Activated T-cell treated with anti-CD3 and anti-CD28 coated beads for 1 hour (primary cell): ENCODE measurements around the gene RCAN1.

Source experiments
- DNase-seq: peaks from one replicate; pipeline ENCODE4 v3.0.0-alpha.2; 2020; ENCODE audit warnings: low read depth

The RCAN1 gene

GRCh38 chr21:34614628-34615486 is at the start of gene RCAN1:
TSS of gene RCAN1 (minus strand) at chr21:34615113. CDS start at chr21:34615011, 102 bp downstream.
- DNase-seq = peak; percentile 73

GRCh38 chr21:34661848-34662247 is 46.9 kb upstream of the RCAN1 start:
- no peak for DNase-seq

GRCh38 chr21:34653522-34653921 is 38.6 kb upstream of the RCAN1 start:
- no peak for DNase-seq

- no peak for DNase-seq
Observed at GRCh38 chr21:34651642-34652041, 36.7 kb upstream of the RCAN1 start.

GRCh38 chr21:34650861-34651431 is 36.0 kb upstream of the RCAN1 start:
- no peak for DNase-seq

DNA sequence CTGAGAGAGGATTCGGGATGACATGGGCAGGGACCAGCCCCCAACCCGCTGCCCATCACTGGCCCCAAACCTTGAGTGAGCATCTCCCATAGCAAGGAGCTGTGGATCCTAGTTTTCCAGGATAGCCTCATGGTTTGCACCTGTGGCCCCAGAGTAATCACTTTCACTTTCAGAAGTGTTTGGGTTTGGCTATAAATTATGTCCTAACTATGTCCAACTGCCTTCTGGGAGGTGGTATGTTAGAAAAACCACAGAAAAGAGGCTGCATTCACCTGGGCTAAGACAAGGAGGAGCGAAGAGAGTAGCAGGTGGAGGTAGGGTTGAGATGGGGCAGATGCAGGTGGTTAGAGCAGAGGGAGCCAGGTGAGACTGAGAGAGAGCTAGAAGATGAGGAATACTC is 34.5 kb upstream of the RCAN1 start:
- DNase-seq = no peak

- no peak for DNase-seq
Observed at GRCh38 chr21:34648739-34649297, 33.9 kb upstream of the RCAN1 start.

- DNase-seq = no peak
Observed at GRCh38 chr21:34647555-34647954, 32.6 kb upstream of the RCAN1 start.

DNA sequence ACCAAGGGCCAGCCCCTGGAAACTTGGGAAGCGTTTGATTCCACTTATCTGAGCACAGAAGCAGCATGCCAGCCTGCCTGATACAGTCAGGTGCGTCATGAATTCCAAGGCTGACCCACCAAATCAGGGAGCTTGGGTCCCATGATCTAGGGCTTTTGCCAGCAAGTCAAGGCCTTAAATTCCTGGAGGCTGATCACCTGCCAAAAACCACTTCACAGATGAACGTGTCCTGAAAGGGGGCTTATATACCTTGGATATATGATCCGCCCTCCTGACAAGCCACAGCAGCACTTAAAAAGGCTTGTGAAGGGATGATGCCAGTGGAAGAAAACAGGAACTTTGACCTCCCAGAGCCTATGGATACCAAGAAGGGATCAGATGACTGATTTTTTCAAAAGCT is 29.9 kb upstream of the RCAN1 start:
- DNase-seq = no peak

DNA sequence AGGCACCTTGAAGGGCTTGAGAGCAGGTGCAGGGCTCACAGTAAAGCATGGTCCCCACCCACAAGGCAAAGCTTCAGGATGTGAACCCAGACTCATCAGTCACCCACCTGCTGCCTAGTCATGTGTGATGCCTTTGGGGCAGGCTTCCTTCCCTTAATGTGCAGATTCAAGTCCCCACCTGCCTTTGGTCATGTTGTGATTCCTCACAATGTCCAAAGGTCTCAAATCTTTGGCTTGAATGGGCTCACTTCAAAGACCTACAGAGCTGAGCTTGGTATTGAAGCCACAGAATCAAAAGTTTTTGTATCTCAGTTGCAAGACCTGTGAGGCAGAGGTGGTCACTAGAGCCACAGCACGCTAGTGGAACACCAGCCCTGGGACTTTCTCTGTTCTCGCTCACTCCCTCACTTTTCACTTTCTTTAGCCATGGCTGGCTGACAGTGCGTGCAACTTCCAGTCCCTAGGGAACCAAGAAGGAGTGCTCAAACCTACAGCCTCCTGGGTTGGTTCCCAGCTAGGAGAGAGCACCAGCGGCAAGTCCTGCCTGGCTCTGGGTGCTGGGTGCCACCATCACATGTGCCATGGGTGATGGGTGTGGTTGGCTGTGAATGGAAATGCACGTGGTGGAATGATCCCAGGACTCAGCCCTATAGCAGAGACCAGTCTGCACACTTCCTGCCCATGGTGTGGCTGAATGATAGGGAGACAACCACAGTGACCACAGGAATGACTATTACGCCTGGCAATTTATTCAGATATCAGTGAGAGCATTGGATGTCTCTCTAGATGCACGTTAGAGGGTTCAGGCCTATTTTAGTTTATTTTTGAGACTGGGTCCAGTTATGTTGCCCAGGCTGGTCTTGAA is 27.5 kb upstream of the RCAN1 start:
- no peak for DNase-seq

DNA sequence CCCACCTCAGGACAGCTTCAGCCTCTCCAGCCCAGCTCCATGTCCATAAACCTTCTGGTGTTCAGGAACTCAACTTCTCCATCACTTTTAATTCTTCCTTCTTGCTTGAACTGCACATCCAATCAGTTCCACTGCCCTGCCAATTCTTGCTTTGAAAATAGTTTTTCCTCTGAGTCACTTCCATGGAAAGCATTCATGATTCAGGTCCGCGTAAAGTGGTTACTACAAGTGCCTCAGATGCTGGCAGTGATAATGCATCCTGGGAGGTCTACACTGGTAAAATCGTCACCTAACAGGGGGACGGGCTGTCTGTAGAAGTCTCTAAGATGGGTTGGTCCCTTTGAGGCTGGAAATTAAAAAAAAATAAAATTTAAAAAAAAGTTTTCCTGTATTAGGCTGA is 25.9 kb upstream of the RCAN1 start:
- no peak for DNase-seq

- DNase-seq = no peak
Observed at GRCh38 chr21:34639882-34640788, 25.2 kb upstream of the RCAN1 start.

DNA sequence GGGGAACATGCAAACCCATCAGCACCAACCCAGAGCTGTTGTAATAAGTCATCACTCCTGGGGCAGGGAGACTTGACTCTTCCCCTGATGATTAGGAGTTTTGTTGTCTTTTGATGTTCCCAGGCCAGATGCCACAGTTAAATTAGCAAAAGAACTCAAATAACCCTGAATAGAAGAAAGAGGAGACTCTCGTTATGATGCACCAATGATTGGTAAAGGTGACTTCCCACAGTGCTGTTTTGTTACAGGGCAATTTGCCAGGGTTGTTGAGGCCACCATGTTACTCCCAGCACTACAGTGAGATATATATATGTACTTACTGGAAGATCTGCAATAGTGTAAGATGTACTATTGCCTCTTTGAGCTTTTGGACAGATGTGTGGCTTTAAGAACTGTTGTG is 24.3 kb upstream of the RCAN1 start:
- DNase-seq = no peak

- no peak for DNase-seq
Observed at GRCh38 chr21:34636961-34637360, 22.0 kb upstream of the RCAN1 start.

DNA sequence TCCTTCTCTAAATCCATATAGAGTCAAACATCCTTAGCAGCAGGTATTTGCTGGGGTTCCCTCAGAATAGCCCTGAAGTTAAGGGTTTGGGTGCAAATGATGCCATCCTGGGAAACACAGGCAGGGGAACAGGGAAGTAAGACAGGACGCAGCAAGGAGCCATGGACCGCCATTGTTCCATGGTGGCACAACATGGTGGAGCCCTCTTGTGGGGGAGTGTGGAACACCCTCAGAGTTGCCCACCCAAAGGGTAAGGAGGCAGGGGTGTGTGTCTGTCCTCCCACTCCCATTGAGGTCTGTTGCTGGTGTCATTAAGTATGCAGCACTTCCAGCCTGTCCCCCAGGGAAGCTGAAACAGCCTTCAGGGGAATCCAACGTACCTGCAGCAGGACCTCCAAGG is 20.4 kb upstream of the RCAN1 start:
- DNase-seq = no peak

- no peak for DNase-seq
Observed at GRCh38 chr21:34632498-34632897, 17.6 kb upstream of the RCAN1 start.

GRCh38 chr21:34630536-34631143 is 15.7 kb upstream of the RCAN1 start:
- no peak for DNase-seq

DNA sequence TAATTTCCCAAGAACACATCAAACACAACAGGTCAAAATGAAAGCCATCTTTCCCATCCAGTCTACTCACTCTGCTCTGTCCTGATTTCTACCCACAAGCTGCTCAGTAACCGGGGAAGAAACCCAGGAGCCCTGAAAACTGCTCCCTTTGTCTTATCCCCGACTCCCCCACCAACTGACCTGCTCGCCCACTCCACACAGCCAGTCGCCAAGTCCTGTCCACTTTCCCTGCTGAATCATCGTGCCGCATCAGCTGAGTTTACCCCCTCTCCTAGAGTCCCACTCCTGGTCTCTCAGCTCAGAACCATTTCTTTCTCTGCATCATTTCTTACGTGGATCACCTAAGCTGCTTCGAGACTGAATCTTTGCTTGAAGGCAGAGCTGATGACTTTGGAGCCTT is 11.2 kb upstream of the RCAN1 start:
- DNase-seq = no peak

DNA sequence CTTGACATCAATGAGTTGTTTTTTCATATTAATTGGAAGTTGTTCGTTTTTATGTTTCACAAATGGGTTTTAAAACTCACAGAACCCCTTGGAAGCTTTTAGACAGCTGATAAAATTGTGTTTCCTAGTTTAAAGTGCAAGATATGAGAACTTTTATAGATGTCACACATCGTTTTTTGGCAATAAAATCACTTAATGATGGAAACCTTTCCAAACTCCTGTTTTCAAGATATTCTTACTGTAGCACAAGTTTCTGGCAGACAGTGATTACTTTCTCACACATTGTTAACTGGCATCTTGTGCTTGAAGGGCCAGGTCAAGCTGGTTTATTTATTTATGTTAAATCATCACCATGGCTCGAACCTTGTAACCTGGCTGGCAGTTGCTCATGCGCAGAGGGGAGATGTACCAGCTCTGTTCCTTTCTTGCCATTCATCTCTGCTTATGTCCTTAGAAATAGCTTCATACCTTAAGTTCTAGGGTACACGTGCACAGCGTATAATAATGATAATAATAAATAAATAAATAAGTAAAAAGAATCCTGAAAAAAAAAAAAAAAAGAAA is 10.2 kb upstream of the RCAN1 start:
- no peak for DNase-seq

- no peak for DNase-seq
Observed at GRCh38 chr21:34623516-34623915, 8.6 kb upstream of the RCAN1 start.
